Urothelium cell line (cell line): Measurements from ENCODE around the gene FBN2.

Experiments
- DNase-seq: peaks from one replicate; pipeline ENCODE4 v3.0.0; 2011; ENCODE audit warnings: low spot score, mixed read lengths
- FAIRE-seq: peaks from 2 replicates; lab custom pipeline; 2011; peaks lifted over from hg19 to GRCh38; lab: Jason Lieb, UNC

Gene FBN2

DNA sequence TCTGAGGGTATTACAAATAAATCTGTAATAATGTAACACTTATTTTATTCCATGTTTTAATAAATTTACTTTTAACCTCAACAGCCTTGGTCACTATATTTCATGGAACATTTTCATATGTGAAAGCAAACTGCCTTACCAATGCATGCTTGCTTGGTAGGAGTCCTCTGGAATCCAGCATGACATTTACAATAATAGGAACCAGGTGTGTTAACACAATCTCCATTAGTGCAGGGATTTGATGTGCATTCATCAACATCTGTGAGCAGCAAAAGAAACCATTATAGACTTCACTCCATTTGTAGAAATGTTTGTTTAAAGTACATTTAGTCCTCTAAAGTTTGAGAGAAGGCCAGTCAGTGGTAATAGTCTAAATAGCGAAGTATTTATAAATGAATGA is 159.4 kb downstream of the FBN2 start:
- no peak for FAIRE-seq
- DNase-seq: no peak

DNA sequence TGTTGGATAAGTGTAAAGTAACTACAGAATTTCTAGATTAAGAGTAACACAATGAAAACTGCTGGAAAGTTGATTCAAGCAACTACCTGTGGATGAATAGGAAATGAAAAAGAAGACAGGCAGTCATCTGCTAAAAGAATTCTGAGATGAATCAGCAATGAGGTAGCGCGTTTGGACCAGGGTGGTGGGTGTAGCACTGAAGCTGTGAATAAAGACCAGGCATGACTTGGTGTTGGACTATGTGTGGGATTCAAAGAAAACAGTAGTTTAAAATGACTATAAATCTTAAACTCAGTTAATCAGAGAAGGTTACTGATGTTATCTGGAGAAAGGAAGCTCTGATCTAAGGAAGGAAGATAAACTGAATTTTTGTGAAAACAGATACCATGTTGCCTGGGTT is 159.8 kb downstream of the FBN2 start:
- FAIRE-seq (no peak), DNase-seq (no peak)

DNA sequence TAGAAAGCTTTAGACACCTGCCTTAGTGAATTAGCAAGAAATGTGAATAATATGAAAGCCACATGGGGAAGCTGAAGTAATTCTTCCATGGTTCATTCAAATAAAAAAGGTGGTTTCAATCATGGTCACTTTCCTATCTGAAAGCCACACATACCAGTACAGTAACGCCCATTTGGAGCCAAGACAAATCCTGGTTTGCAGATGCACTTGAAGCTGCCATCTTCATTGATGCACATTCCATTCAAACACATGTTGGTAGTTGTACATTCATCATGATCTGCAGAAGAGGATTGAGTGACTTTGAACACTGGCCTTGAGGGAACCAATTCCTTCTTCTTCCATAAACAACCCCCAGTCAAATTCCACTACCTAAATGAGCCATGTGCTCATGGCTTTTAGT is 161.5 kb downstream of the FBN2 start:
- no peak for DNase-seq
- no peak for FAIRE-seq

- FAIRE-seq (no peak), DNase-seq (no peak)
These were observed 171.9 kb downstream of the FBN2 start for GRCh38 chr5:128366147-128366546.

GRCh38 chr5:128362370-128362769 is 175.7 kb downstream of the FBN2 start:
- DNase-seq: no peak
- FAIRE-seq: no peak

DNA sequence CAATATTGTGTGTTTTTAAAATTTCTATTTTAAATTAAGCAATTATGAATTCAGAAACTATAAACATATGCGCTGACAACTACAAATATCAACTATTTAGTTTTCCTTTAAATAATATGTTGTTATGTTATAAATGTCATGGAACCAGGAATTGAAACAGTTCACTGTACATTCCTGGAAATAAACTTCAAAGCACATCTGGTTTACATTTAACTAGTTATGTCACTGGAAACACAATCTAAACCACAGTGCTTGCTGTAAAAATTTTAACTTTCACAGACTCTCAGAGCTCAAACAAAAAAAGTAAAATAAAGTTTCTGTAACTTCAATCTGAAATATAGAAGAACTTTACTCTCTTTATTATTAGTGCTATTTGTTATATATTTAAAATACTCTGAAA is 179.2 kb downstream of the FBN2 start:
- FAIRE-seq (no peak), DNase-seq (no peak)

DNA sequence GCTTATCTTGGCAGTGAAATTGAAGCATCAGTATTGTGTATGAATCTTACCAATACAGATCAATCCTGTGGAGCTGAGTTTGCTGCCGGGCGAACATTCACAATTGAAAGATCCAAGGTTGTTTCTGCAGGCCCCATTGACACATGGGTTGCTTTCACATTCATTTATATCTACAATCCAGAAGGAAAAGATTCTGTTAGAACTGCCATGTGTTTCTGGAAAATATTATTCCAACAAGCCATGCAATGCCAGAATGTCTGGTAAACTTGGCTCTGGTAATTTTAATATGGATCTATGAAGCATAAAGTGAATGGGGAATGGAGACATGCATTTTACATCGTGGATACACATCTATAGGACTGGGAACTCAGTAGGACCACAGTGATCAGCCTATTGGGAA is 180.8 kb downstream of the FBN2 start:
- FAIRE-seq: no peak
- DNase-seq: no peak

GRCh38 chr5:128355961-128356360 is 182.1 kb downstream of the FBN2 start:
- FAIRE-seq (no peak), DNase-seq (no peak)

DNA sequence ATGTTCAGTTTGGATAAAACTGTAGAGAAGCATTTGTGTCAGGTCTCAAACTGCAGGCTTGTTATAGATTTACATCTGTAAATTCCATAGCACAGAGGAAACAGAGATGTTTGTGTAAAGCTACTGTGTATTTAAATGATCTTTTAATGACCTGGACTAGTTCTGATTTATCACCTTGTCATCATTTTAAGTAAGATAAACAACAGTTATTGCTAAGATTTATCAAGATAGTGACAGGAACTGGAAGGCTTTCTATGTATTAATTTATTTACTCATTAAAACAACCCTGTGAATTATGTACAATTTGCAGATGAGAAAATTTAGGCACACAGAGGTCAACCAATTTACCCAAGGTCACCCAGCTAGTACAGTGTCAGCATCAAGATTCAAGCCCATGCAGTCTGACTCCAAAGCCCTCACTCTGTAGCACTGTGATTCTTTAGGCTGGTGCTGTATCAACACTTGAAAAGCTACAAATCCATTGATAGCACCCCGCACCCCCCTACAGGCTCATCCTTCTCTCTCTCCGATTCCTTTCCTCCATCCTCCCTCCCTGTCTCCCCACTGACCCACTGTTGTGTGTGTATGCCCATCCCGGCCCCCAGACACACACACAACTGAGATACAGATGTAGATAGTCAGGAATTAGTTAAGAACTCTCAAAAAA is 184.5 kb downstream of the FBN2 start:
- FAIRE-seq (no peak), DNase-seq (no peak)

GRCh38 chr5:128350705-128351104 is 187.3 kb downstream of the FBN2 start:
- FAIRE-seq: no peak

GRCh38 chr5:128349044-128349858 is 188.8 kb downstream of the FBN2 start:
- DNase-seq (no peak), FAIRE-seq (no peak)

More at GRCh38 chr5:128350705-128351104, 187.3 kb downstream of the FBN2 start:
- no peak for DNase-seq

- FAIRE-seq: no peak
These were observed 192.0 kb downstream of the FBN2 start for GRCh38 chr5:128346038-128346437.

DNA sequence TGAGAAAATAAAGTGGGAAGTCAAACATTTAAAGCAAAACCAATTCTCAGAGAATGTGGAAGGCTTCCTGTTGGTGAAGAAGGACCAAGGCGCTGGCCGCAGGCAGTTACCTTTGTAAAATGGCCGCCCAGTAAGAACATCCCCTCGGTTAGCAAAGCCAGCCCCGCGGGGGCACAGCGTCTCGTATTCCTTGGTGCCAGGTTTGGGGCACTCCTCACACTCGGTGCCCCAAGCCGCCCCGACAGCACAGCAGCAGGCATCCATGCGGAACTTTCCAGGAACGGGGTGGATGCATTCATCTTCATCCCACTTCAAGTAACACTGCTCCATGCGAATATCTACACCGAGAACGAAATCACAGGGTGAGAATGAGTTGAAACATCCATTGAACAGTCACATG is 192.8 kb downstream of the FBN2 start:
- no peak for FAIRE-seq
- no peak for DNase-seq

More at GRCh38 chr5:128346038-128346437, 192.0 kb downstream of the FBN2 start:
- DNase-seq: no peak

- no peak for DNase-seq
- FAIRE-seq: no peak
These were observed 194.9 kb downstream of the FBN2 start for GRCh38 chr5:128343168-128343567.

- DNase-seq (no peak), FAIRE-seq (no peak)
These were observed 197.0 kb downstream of the FBN2 start for GRCh38 chr5:128341056-128341455.

DNA sequence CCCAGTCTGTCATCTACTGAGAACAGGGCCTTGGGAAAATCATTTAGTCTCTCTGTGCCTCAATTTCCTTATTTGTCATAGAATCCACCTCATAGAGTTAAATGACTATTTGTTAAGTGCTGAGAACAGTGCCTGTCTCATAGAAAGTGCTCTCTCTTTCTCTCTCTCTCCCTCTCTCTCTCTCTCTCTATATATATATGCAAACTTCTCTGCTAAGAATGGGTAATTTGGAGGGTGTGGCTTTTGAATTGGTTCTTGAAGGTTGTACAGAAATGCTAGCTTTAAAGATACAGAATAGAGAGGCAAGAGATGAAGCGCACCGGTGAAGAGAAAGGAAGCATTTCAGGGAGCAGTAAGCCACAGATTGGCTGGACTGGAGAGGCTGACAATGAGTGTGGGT is 197.4 kb downstream of the FBN2 start:
- no peak for FAIRE-seq

GRCh38 chr5:128339585-128339984 is 198.5 kb downstream of the FBN2 start:
- no peak for FAIRE-seq
- no peak for DNase-seq

More for the DNA sequence above, 197.4 kb downstream of the FBN2 start:
- DNase-seq: no peak

DNA sequence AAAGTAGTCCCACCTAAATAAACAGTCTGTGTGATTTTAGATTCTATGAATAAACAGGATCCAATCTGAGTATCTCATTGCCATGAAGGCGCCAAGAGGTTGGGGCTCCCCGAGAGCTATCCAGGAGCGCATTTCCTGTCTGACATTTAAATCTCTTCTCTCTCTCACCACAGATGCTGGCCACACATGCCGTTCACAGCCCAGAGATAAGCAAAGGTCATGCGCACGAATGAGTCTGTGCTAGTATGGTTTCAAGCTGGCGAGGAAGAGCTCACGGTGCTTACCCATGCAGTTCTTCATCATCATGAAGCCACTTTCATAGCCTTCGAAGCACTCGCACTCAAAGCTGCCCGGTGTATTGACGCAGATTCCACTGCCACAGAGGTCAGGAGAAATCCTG is 199.4 kb downstream of the FBN2 start:
- DNase-seq (no peak), FAIRE-seq (no peak)

DNA sequence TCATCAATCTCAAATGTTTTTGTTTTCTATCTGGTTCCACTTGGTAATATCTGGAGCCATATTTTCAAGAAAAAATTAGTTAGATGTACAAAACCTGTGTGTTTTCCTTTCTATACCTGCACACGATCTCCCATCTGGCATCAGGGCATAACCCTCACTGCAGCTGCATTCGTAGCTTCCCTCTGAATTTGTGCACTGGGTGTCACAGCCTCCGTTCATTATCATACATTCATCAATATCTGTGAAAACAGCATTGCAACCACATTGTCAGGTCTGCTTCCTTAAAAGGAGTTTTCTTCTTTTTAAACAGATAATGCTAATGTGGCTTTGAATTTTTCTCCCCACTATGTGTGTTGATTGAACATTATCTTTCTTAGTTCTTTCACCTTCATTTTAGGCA is 202.7 kb downstream of the FBN2 start:
- no peak for DNase-seq
- no peak for FAIRE-seq

DNA sequence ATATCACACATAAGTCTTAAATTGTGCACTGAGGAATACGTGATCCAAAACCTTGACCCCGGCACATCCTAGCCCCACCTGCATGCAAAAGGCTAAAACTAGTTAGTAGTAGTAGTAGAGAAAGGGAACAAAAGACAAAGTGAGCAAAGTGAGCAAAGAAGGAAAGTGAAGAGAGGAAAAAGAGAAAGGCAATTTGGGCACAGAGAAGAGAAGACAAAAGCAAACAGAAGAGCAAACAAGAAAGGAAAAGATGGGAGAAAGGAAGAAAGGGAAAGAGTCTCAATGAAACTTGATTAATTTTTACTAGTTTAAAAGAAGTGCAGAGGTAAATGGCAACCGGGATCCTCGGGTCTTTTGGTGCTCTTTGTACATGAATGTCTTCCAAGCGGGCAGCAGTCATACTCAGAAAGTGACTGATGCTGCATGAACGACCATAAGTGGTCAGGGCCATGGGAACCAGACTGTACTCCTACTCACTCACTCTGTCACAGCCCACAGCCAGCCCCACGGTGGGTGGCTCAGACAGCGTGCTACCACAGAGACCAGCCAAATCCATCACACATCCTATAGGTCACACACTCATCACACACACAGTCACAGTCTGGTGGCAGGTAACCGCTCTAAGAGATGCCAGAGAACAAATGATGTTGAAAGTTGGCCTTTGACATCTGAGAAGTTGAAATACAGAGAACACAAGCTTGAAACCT is 203.9 kb downstream of the FBN2 start:
- DNase-seq (no peak), FAIRE-seq (no peak)

DNA sequence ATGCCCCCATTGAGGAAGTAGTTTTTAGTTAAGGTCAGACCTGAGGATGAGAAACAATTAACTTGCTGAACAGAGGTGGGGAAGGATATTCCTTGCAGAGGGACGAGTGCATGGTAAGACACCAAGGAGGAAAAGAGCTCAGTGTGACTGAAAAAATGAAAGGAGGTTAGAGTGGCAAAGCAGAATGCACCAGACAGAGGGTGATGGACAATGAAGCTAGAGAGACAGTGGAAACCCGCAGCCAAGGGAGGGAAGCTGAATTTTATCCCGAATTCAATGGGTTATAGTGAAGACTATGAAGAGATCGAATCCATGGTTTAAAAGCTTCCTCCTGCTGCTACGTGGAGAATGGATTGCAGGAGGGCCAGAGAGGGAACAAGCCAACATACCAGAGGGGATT is 206.8 kb downstream of the FBN2 start:
- FAIRE-seq: no peak
- no peak for DNase-seq
